Lower leg skin (tissue), 4 donors: ENCODE results near the gene OR4M2. TPM values are rescaled to one million over a fixed set of nuclear protein-coding genes. Genes with fewer than 3 reads are reported as not detected.
"Not testable (repeated sequence)": the region's sequence is repeated elsewhere in the genome, so short reads cannot be mapped to it uniquely, and the experiment has no call there.

Experiments
- DNase-seq, 2 donors: peaks; one replicate each; pipeline ENCODE4 v3.0.0-alpha.2; 2019; ENCODE audit warnings: low spot score in 2 of 2
- H3K4me3 ChIP-seq: fragments of 200-600 bp; sonication (generic); 2 replicates; pipeline ENCODE4 v1.5.1; 2017; ENCODE audit warnings: mild to moderate bottlenecking, low read depth; ENCODE audit not compliant: poor library complexity, severe bottlenecking
- WGBS, 2 donors: methylation state at CpG; one replicate each; pipeline ENCODE4 v1.1.5; 2018; 5-methylcytosine and 5-hydroxymethylcytosine counted together
- intact Hi-C: fragments of 100-400 bp; cut with DNase I; formaldehyde crosslinking; loops from one replicate; pipeline ENCODE4 v1.15.0; 2023; ENCODE audit warnings: low total_unique reads
- total RNA-seq, 4 donors: library from RNA; depleted of rRNA; stranded (reverse); fragments of >200 nt; gene quantifications; one replicate each; pipeline ENCODE4 v1.1.0, GENCODE V29; 2016

Gene OR4M2, protein sequence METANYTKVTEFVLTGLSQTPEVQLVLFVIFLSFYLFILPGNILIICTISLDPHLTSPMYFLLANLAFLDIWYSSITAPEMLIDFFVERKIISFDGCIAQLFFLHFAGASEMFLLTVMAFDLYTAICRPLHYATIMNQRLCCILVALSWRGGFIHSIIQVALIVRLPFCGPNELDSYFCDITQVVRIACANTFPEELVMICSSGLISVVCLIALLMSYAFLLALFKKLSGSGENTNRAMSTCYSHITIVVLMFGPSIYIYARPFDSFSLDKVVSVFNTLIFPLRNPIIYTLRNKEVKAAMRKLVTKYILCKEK
- total RNA-seq, result not detected

DNA sequence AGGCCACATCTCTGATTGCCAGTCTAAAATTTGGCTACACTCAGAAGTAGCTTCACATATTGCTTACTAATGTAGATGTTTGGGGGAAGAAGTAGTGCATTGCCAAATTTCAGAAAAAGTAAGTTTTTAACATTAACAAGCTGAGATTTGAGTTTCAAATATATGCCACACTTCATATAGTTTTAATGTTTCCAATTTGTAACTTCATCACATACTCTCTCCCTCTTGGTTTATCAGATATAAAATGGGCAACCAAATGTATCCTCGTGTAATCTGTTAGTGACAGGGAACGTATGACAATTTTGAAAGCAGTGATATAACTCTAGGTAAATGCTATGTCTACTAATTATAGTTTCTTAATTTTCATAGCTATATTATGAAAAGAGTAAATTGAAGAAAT is at the start of gene OR4M2:
TSS of gene OR4M2 (plus strand) at position 301 of the 400 bp plus-strand sequence. CDS start at position 399, 98 bp downstream.
- no CpG with 5 or more reads among the region's 2 CpGs for WGBS, 2 donors
- intact Hi-C loops, H3K4me3 ChIP-seq, DNase-seq: not testable (repeated sequence)

DNA sequence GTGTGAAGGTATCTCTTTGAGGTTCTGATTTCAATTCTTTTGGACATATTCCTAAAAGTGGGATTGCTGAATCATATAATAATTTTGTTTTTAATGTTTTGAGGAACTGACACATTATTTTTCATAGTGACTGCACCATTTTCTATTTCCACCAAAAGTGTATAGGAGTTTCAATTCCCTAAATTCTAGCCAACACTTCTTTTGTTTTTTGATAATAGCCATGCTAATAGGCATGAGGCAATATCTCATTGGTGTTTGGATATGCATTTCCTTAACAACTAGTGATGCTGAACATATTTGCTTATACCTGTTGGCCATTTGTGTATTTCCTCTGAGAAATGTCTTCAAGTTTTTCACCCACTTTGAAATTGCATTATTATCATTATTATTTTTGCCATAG is 11.1 kb upstream of the OR4M2 start:
- H3K4me3 ChIP-seq, DNase-seq, intact Hi-C loops: not testable (repeated sequence)

DNA sequence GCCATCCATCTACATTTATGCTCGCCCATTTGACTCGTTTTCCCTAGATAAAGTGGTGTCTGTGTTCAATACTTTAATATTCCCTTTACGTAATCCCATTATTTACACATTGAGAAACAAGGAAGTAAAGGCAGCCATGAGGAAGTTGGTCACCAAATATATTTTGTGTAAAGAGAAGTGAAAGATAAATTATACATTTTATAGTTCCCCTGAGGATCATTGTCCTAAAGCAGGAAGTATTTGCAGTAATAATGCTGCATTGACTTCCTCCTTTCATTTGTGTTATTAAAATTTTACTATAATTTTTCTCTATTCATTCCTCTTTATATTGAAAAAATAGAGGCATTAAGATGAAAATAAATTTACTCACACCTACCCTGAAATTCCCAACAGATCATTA is 1.1 kb downstream of the OR4M2 start:
- H3K4me3 ChIP-seq, intact Hi-C loops, DNase-seq: not testable (repeated sequence)
- WGBS, 2 donors, result no CpG with 5 or more reads among the region's 3 CpGs

DNA sequence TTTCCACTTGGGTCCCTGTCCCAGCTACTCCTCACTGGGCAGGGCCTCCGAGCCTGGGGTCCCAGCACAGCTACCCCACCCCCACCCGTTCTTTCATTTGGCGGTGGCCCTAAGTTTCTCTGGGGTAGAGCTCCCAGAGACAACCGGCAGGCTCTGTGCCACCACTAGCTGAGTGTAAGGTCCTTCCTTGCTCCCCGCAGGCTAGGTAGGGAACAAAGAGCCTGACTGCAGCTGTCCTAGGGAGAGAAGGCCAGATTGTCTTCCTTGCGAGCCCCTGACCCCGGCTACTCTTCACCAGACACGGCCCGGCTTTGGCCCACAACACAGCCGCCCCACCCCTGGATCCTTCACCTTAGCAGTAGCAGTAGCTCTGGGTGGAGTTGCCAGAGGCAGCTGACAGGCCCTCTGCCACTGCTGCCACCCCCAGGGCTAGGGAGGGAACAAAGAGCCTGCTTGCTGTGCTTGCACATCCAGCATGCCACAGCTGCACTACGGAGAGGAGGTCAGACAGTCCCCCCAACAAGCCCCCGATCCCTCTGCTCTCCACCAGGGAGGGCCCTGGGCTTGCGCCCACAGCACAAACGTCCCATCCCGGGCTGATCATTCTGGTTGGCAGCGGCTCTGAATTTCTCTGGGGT is 18.4 kb downstream of the OR4M2 start:
- H3K4me3 ChIP-seq, DNase-seq, intact Hi-C loops: not testable (repeated sequence)
- no CpG with 5 or more reads among the region's 16 CpGs for WGBS, 2 donors

DNA sequence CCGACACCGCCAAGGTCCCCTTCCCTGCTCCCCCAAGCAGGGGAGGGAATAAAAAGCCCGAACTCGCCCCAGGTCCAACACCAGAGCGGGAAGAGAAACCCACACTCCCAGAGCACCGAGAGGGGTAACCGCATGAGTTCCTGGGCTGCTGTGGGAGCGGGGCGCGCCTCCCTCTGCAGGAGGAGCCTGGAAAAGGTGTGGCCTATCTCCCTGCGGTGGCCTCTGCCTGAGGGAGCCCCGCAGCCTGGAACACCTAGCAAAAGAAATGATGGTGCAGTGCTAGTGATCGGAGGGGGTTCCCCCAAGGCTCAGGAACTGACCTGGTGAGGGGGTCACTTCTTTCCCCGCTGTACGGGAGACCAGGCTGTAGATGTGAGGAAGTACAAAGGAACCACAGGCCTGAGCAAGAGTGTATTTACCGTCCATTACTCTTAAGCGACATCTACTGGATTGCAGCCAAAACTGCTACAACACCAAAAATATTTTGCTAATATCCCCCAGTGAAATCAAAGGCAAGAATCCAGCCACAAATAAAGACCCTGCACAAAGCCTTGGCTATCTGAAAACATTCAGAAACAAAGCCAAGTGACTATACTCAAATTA is 19.1 kb downstream of the OR4M2 start:
- DNase-seq, intact Hi-C loops, H3K4me3 ChIP-seq: not testable (repeated sequence)
- no CpG with 5 or more reads among the region's 17 CpGs for WGBS, 2 donors

DNA sequence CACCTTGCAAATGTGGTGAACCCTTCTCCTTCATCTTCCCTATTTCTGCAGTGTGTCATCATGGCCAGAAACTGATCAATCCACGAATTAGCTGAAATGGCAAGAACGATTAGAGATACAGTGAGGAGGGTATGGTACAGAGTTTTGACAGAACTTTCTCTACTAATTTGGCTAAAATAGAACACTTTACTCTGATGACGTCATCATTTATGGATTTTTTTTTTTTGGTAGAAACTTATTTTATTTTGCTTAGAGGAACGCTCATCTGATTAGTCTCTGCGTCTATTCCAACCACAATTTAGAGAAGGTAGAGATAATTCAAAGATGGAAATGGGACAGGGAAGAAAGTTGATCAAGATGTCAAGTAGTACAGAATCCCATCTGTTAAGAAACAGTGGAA is 41.7 kb downstream of the OR4M2 start:
- intact Hi-C loops, DNase-seq, H3K4me3 ChIP-seq: not testable (repeated sequence)
- WGBS, 2 donors, result 45 to 66% methylated on average over 5 of the region's 5 CpGs

Other genes with a start within 250 kb of the OR4M2 start
- not detected for gene POTEB, start 202.8 kb upstream of the OR4M2 start, total RNA-seq